ENCODE measurements around the gene SCUBE2.

DNA sequence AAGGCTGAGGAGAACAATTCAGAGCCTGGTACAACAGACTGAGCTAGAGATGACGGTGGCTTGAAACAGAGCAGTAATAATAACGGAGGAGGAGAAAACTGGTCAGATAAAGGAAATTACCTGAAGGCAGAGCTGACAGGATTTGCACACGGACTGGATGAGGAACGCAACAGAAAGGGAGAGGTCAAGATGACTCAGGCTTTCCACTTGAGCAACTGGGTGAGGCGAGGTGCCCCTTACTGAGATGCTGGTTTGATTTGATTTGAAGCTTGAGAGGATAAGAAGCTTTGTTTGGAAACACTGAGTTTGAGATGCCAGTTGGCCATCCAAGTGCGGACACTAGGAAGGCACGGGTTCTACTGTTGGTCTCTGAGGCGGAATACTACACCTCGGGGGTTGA is 52.2 kb downstream of the SCUBE2 start:
- TF ChIP-seq, protein P1, sequence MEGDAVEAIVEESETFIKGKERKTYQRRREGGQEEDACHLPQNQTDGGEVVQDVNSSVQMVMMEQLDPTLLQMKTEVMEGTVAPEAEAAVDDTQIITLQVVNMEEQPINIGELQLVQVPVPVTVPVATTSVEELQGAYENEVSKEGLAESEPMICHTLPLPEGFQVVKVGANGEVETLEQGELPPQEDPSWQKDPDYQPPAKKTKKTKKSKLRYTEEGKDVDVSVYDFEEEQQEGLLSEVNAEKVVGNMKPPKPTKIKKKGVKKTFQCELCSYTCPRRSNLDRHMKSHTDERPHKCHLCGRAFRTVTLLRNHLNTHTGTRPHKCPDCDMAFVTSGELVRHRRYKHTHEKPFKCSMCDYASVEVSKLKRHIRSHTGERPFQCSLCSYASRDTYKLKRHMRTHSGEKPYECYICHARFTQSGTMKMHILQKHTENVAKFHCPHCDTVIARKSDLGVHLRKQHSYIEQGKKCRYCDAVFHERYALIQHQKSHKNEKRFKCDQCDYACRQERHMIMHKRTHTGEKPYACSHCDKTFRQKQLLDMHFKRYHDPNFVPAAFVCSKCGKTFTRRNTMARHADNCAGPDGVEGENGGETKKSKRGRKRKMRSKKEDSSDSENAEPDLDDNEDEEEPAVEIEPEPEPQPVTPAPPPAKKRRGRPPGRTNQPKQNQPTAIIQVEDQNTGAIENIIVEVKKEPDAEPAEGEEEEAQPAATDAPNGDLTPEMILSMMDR (IDR thresholded peaks at IDR 0.05; ENCODE audit: insufficient read depth, low read depth, low read length) = no peak
- TF ChIP-seq EZH2 (IDR thresholded peaks at IDR 0.05; ENCODE audit: insufficient read depth, low read length) = no peak
